Neutrophil (primary cell): ENCODE measurements around the gene IER3IP1.

Source experiments
- H3K27ac ChIP-seq: fragments of 200-600 bp; sonication (generic); 2 replicates; pipeline ENCODE4 v1.5.1; 2016; ENCODE audit warnings: mild to moderate bottlenecking, moderate library complexity
- H3K27me3 ChIP-seq: fragments of 200-600 bp; sonication (generic); 2 replicates; pipeline ENCODE4 v1.6.0; 2016; ENCODE audit warnings: mild to moderate bottlenecking
- H3K36me3 ChIP-seq: fragments of 200-600 bp; sonication (generic); 2 replicates; pipeline ENCODE4 v1.5.1; 2017
- H3K4me1 ChIP-seq, 2 experiments: fragments of 200-600 bp in 1 of 2; sonication (generic) in 1 of 2; 1 replicate in 1 of 2; 2 replicates in 1 of 2; pipeline versions ENCODE4 v1.5.1 to v1.6.1; 2013 to 2016; ENCODE audit warnings: low read depth in 1 of 2, low read length in 1 of 2, mild to moderate bottlenecking in 1 of 2, moderate library complexity in 1 of 2; ENCODE audit not compliant: control insufficient read depth in 1 of 2, insufficient read depth in 1 of 2
- H3K4me3 ChIP-seq, 2 experiments: fragments of 200-600 bp in 1 of 2; sonication (generic) in 1 of 2; 1 replicate in 1 of 2; 2 replicates in 1 of 2; pipeline ENCODE4 v1.5.1; 2013 to 2016; ENCODE audit warnings: low read depth in 1 of 2, low read length in 1 of 2, mild to moderate bottlenecking in 1 of 2, moderate library complexity in 1 of 2
- H3K9me3 ChIP-seq: fragments of 200-600 bp; sonication (generic); 2 replicates; pipeline ENCODE4 v1.5.1; 2016
- TF ChIP-seq, protein P1 (sequence below): fragments of 200-600 bp; sonication (generic); IDR thresholded peaks from 2 replicates; pipeline ENCODE4 v1.5.1; 2016; ENCODE audit warnings: antibody characterized with exemption

IER3IP1 gene

GRCh38 chr18:47180765-47181164, 4.6 kb upstream of the IER3IP1 start:
- Histone ChIP-seq H3K4me3 (no peak overlapping the region), H3K4me1 (peaks cover 0 to 2% of the 10 kb centered on the region in 2 experiments), H3K27ac (no peak overlapping the region), H3K9me3 (no peaks in the 10 kb centered on the region), H3K27me3 (peaks cover 20% of the 10 kb centered on the region), H3K36me3 (no peaks in the 10 kb centered on the region)
- TF ChIP-seq, protein P1, sequence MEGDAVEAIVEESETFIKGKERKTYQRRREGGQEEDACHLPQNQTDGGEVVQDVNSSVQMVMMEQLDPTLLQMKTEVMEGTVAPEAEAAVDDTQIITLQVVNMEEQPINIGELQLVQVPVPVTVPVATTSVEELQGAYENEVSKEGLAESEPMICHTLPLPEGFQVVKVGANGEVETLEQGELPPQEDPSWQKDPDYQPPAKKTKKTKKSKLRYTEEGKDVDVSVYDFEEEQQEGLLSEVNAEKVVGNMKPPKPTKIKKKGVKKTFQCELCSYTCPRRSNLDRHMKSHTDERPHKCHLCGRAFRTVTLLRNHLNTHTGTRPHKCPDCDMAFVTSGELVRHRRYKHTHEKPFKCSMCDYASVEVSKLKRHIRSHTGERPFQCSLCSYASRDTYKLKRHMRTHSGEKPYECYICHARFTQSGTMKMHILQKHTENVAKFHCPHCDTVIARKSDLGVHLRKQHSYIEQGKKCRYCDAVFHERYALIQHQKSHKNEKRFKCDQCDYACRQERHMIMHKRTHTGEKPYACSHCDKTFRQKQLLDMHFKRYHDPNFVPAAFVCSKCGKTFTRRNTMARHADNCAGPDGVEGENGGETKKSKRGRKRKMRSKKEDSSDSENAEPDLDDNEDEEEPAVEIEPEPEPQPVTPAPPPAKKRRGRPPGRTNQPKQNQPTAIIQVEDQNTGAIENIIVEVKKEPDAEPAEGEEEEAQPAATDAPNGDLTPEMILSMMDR, result no peak

GRCh38 chr18:47179520-47179919, 3.4 kb upstream of the IER3IP1 start:
- peaks cover 15% of the 10 kb centered on the region for H3K27me3 ChIP-seq
- H3K27ac ChIP-seq, result no peak overlapping the region
- H3K4me1 ChIP-seq, result peaks cover 9 to 11% of the 10 kb centered on the region in 2 experiments
- no peaks in the 10 kb centered on the region for H3K9me3 ChIP-seq
- H3K36me3 ChIP-seq, result no peaks in the 10 kb centered on the region
- H3K4me3 ChIP-seq, result no peak overlapping the region
- TF ChIP-seq, protein P1, result no peak

- Histone ChIP-seq H3K9me3 (no peaks in the 10 kb centered on the region), H3K27ac (no peak overlapping the region), H3K36me3 (no peaks in the 10 kb centered on the region), H3K4me1 (peaks cover 9 to 11% of the 10 kb centered on the region in 2 experiments), H3K27me3 (peaks cover 15% of the 10 kb centered on the region), H3K4me3 (peak overlapping the region; percentile 73 to 76)
- TF ChIP-seq, protein P1, result no peak
Observed at GRCh38 chr18:47175283-47175897, 774 bp downstream of the IER3IP1 start.

DNA sequence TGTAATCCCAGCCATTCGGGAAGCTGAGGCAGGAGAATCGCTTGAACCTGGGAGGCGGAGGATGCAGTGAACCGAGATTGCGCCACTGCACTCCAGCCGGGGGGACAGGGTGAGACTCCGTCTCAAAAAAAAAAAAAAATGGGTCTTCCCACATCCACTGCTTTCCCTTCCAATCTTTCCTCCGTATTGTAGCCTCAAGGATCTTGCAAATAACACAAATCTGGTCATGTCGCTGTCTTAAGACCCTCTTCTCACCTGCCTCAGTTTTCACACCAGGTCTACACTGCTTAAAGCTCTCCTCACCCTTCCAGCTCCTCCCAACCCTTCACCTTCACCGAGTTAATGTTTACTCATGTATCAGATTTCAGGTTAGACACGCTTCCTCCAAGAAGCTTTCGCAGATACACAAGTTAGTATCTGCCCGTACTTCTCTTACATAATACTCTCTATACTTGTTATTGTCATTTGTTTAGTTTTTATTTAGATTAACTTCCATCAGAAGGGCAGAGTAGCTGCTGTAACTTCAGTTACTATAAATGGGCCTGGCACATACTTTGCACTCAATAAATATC, 1.5 kb downstream of the IER3IP1 start:
- TF ChIP-seq, protein P1, result no peak
- H3K4me1 ChIP-seq, result peaks cover 9 to 11% of the 10 kb centered on the region in 2 experiments
- peaks cover 15% of the 10 kb centered on the region for H3K27me3 ChIP-seq
- H3K36me3 ChIP-seq, result no peaks in the 10 kb centered on the region
- no peak overlapping the region for H3K27ac ChIP-seq
- no peaks in the 10 kb centered on the region for H3K9me3 ChIP-seq
- no peak overlapping the region for H3K4me3 ChIP-seq

- peaks cover 13% of the 10 kb centered on the region for H3K27me3 ChIP-seq
- no peaks in the 10 kb centered on the region for H3K9me3 ChIP-seq
- TF ChIP-seq, protein P1, result no peak
- H3K4me1 ChIP-seq, result peaks cover 9 to 11% of the 10 kb centered on the region in 2 experiments
- no peaks in the 10 kb centered on the region for H3K36me3 ChIP-seq
- no peak overlapping the region for H3K4me3 ChIP-seq
- no peak overlapping the region for H3K27ac ChIP-seq
Observed at GRCh38 chr18:47172476-47172875, 3.7 kb downstream of the IER3IP1 start.
